Ascending aorta (tissue), 2 donors: ENCODE measurements around the gene GPR25. TPM values are rescaled to one million over a fixed set of nuclear protein-coding genes. Genes with fewer than 3 reads are reported as not detected.

Source experiments
- DNase-seq, 2 donors: peaks; one replicate each; pipeline ENCODE4 v3.0.0-alpha.2; 2019; ENCODE audit warnings: low spot score in 2 of 2
- H3K27ac ChIP-seq, 2 donors: fragments of 200-600 bp; sonication (generic); one replicate each; pipeline ENCODE4 v1.5.1; 2016 to 2017; ENCODE audit warnings: mild to moderate bottlenecking in 1 of 2
- H3K27me3 ChIP-seq: fragments of 200-600 bp; sonication (generic); one replicate; pipeline ENCODE4 v1.5.1; 2017
- H3K36me3 ChIP-seq, 2 donors: fragments of 200-600 bp; sonication (generic); one replicate each; pipeline ENCODE4 v1.5.1; 2016
- H3K4me1 ChIP-seq, 2 donors: fragments of 200-600 bp; sonication (generic); one replicate each; pipeline ENCODE4 v1.5.1; 2016 to 2017; ENCODE audit warnings: mild to moderate bottlenecking in 1 of 2
- H3K4me3 ChIP-seq, 2 donors: fragments of 200-600 bp; sonication (generic); one replicate each; pipeline ENCODE4 v1.5.1; 2016 to 2017; ENCODE audit warnings: mild to moderate bottlenecking in 1 of 2
- H3K9me3 ChIP-seq, 2 donors: fragments of 200-600 bp; sonication (generic); one replicate each; pipeline ENCODE4 v1.5.1; 2016
- intact Hi-C: fragments of 100-400 bp; cut with DNase I; formaldehyde crosslinking; loops from one replicate; pipeline ENCODE4 v1.15.1; 2023
- total RNA-seq: library from RNA; depleted of rRNA; stranded (reverse); fragments of >200 nt; gene quantifications from one replicate; pipeline ENCODE4 v1.1.0, GENCODE V29; 2016
- TF ChIP-seq, protein P1 (sequence below), 3 experiments: fragments of 200-600 bp in 2 of 3; fragments of 450-650 bp in 1 of 3; sonication (generic) in 2 of 3; IDR thresholded peaks; one replicate each; pipeline ENCODE4 v1.5.1; 2016 to 2019; ENCODE audit warnings: antibody characterized with exemption in 3 of 3, mild to moderate bottlenecking in 1 of 3, moderate library complexity in 1 of 3

Gene GPR25
- total RNA-seq, 1 donor from 2014 or later: not detected

DNA sequence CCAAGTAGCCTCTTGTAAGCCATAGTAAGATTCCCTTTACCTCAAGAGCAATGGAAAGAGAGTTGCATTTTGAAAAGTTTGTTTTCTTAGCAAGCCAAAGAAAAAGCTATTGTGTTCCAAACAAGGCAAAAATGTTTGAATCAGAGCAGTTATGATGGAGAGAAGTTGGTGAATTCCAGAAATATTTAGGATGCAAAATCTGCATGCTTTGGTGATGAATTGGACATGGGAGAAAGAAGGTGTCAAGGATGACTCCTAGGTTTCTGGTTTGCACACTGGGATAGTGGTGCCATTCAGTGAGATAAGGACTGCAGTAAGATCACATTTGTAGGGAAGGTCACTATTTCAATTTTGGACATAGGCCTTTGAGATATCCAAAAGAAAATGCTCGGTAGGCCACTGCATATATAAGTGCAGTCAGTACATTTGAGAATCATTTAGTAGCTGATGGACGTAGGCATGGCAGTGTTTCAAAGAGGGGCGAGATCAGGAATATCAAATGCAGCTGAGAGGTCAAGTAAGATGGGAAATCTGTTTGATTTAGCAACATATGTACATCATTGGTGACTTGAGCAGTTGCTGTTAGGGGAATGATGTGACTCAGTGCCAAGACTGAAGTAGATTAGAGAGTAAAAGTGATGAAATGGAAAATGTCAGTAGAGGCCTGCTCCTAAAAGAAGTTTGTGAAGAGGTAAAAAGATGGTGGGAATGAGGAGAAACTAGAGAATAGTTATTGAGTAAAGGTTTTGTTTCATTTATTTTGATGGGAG lies 33.9 kb upstream of the GPR25 start:
- no peaks in the 10 kb centered on the region for H3K4me1 ChIP-seq
- H3K9me3 ChIP-seq: peaks cover 0 to 10% of the 10 kb centered on the region in 2 donors
- H3K36me3 ChIP-seq: peaks cover 7 to 14% of the 10 kb centered on the region in 2 donors
- no peak overlapping the region for H3K4me3 ChIP-seq
- H3K27me3 ChIP-seq: no peaks in the 10 kb centered on the region
- H3K27ac ChIP-seq: no peak overlapping the region
- TF ChIP-seq, protein P1, sequence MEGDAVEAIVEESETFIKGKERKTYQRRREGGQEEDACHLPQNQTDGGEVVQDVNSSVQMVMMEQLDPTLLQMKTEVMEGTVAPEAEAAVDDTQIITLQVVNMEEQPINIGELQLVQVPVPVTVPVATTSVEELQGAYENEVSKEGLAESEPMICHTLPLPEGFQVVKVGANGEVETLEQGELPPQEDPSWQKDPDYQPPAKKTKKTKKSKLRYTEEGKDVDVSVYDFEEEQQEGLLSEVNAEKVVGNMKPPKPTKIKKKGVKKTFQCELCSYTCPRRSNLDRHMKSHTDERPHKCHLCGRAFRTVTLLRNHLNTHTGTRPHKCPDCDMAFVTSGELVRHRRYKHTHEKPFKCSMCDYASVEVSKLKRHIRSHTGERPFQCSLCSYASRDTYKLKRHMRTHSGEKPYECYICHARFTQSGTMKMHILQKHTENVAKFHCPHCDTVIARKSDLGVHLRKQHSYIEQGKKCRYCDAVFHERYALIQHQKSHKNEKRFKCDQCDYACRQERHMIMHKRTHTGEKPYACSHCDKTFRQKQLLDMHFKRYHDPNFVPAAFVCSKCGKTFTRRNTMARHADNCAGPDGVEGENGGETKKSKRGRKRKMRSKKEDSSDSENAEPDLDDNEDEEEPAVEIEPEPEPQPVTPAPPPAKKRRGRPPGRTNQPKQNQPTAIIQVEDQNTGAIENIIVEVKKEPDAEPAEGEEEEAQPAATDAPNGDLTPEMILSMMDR (IDR thresholded peaks at IDR 0.05): no peak
- no peak for DNase-seq
- intact Hi-C loops: no loop called here

- no peaks in the 10 kb centered on the region for H3K9me3 ChIP-seq
- intact Hi-C loops: no loop called here
- TF ChIP-seq, protein P1 (IDR thresholded peaks at IDR 0.05): no peak
- H3K4me3 ChIP-seq: no peak overlapping the region
- H3K4me1 ChIP-seq: no peaks in the 10 kb centered on the region
- no peaks in the 10 kb centered on the region for H3K27me3 ChIP-seq
- DNase-seq: no peak
- H3K36me3 ChIP-seq: peaks cover 34 to 47% of the 10 kb centered on the region in 2 donors
- no peak overlapping the region for H3K27ac ChIP-seq
These were observed 27.4 kb upstream of the GPR25 start for GRCh38 chr1:200845360-200845759.

GRCh38 chr1:200846398-200846797 lies 26.4 kb upstream of the GPR25 start:
- no peak for DNase-seq
- intact Hi-C loops: no loop called here
- no peaks in the 10 kb centered on the region for H3K27me3 ChIP-seq
- TF ChIP-seq, protein P1 (IDR thresholded peaks at IDR 0.05): no peak
- H3K4me1 ChIP-seq: no peaks in the 10 kb centered on the region
- H3K4me3 ChIP-seq: no peak overlapping the region
- no peak overlapping the region for H3K27ac ChIP-seq
- H3K36me3 ChIP-seq: peaks cover 39 to 51% of the 10 kb centered on the region in 2 donors
- no peaks in the 10 kb centered on the region for H3K9me3 ChIP-seq

- no peak overlapping the region for H3K27ac ChIP-seq
- TF ChIP-seq, protein P1 (IDR thresholded peaks at IDR 0.05): no peak
These were observed 23.4 kb upstream of the GPR25 start for GRCh38 chr1:200849430-200849829.

DNA sequence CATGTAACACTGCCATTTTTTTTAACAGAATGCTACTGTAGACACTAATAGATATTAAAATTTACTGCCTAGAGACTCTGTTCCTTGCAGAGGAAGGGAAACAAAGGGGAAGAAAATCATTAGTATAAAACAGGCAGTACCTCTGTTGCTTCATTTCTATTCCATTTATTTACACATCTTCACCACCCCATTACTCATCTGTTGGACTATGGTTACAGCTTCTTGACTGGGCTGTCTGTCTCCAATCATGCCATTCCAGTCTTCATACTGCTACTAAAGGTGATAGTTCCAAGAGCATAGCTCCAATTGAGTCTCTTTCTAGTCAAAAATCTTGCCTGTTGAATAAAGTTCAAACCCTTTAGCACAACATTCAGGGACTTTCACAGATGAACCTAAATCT lies 22.2 kb upstream of the GPR25 start:
- TF ChIP-seq, protein P1 (IDR thresholded peaks at IDR 0.05): no peak
- DNase-seq: no peak
- Histone ChIP-seq H3K36me3 (peaks cover 58 to 60% of the 10 kb centered on the region in 2 donors), H3K4me3 (no peak overlapping the region), H3K27me3 (no peaks in the 10 kb centered on the region), H3K4me1 (no peaks in the 10 kb centered on the region), H3K27ac (no peak overlapping the region), H3K9me3 (no peaks in the 10 kb centered on the region)
- intact Hi-C loops: no loop called here

More at GRCh38 chr1:200849430-200849829, 23.4 kb upstream of the GPR25 start:
- Histone ChIP-seq H3K27me3 (no peaks in the 10 kb centered on the region), H3K9me3 (no peaks in the 10 kb centered on the region), H3K4me1 (no peaks in the 10 kb centered on the region), H3K36me3 (peaks cover 50 to 53% of the 10 kb centered on the region in 2 donors), H3K4me3 (no peak overlapping the region)
- no peak for DNase-seq
- intact Hi-C loops: no loop called here
